C4-2B (cell line): Measurements from ENCODE around the gene EIF4EBP3.

Experiments used
- ZFX ChIP-seq: fragments of 450-650 bp; IDR thresholded peaks from 2 replicates; pipeline ENCODE4 v1.6.1; 2017
- TF ChIP-seq, protein P1 (sequence below): fragments of 450-650 bp; conservative IDR thresholded peaks from 2 replicates; pipeline ENCODE4 v1.5.1; 2017; ENCODE audit warnings: mild to moderate bottlenecking

GRCh38 chr5:140540227-140540626 lies 7.2 kb upstream of the EIF4EBP3 start:
- TF ChIP-seq, protein P1, sequence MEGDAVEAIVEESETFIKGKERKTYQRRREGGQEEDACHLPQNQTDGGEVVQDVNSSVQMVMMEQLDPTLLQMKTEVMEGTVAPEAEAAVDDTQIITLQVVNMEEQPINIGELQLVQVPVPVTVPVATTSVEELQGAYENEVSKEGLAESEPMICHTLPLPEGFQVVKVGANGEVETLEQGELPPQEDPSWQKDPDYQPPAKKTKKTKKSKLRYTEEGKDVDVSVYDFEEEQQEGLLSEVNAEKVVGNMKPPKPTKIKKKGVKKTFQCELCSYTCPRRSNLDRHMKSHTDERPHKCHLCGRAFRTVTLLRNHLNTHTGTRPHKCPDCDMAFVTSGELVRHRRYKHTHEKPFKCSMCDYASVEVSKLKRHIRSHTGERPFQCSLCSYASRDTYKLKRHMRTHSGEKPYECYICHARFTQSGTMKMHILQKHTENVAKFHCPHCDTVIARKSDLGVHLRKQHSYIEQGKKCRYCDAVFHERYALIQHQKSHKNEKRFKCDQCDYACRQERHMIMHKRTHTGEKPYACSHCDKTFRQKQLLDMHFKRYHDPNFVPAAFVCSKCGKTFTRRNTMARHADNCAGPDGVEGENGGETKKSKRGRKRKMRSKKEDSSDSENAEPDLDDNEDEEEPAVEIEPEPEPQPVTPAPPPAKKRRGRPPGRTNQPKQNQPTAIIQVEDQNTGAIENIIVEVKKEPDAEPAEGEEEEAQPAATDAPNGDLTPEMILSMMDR, result no peak
- TF ChIP-seq ZFX, result no peak
